Skeletal muscle satellite cell (primary cell): ENCODE results near the gene CLPTM1L.

ENCODE experiments used
- H3K27me3 ChIP-seq: 2 replicates; pipeline ENCODE4 v1.7.0; 2013; ENCODE audit warnings: low read length; ENCODE audit not compliant: control insufficient read depth, insufficient read depth
- H3K36me3 ChIP-seq: 2 replicates; pipeline ENCODE4 v1.7.0; 2013; ENCODE audit warnings: mild to moderate bottlenecking, control low read depth, low read length; ENCODE audit not compliant: insufficient read depth
- H3K4me1 ChIP-seq: 2 replicates; pipeline ENCODE4 v1.7.0; 2013; ENCODE audit warnings: low read length; ENCODE audit not compliant: control insufficient read depth, insufficient read depth
- H3K4me2 ChIP-seq: 2 replicates; pipeline ENCODE4 v1.7.0; 2013; ENCODE audit warnings: mild to moderate bottlenecking, low read length
- H3K4me3 ChIP-seq: 2 replicates; pipeline ENCODE4 v1.7.0; 2013; ENCODE audit warnings: low read length
- H3K9ac ChIP-seq: 2 replicates; pipeline ENCODE4 v1.7.0; 2013; ENCODE audit warnings: mild to moderate bottlenecking, low read depth, low read length, moderate library complexity
- H3K9me3 ChIP-seq: replicated peaks from 2 replicates; pipeline ENCODE4 v1.7.0; 2013; ENCODE audit warnings: mild to moderate bottlenecking, control low read depth, low read length

CLPTM1L gene

DNA sequence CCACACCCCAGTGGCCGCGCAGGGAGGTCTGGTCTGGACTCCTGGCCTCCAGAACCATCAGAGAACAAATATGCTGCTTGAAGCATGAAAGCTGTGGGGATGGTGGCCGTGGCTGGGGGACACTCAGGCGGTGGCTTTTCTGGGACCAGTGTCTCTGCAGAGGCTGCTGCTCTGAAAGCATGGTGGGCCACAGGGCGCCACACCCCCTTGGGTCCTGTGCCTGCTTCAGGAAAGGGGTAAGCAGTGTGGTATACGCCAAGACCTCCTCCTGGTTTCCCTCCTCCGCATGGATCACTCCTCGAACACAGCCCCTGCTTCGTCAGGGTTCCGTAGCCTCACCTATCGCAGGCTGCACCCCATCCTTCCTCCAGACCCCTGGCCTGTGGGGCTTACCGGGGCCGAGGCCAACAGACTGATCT lies 30.3 kb downstream of the CLPTM1L start:
- Histone ChIP-seq H3K4me1 (no peaks in the 10 kb centered on the region), H3K9ac (no peak overlapping the region), H3K36me3 (peaks cover 16% of the 10 kb centered on the region), H3K9me3 (no peaks in the 10 kb centered on the region), H3K4me2 (no peak overlapping the region), H3K27me3 (peaks cover 14% of the 10 kb centered on the region), H3K4me3 (no peak overlapping the region)

DNA sequence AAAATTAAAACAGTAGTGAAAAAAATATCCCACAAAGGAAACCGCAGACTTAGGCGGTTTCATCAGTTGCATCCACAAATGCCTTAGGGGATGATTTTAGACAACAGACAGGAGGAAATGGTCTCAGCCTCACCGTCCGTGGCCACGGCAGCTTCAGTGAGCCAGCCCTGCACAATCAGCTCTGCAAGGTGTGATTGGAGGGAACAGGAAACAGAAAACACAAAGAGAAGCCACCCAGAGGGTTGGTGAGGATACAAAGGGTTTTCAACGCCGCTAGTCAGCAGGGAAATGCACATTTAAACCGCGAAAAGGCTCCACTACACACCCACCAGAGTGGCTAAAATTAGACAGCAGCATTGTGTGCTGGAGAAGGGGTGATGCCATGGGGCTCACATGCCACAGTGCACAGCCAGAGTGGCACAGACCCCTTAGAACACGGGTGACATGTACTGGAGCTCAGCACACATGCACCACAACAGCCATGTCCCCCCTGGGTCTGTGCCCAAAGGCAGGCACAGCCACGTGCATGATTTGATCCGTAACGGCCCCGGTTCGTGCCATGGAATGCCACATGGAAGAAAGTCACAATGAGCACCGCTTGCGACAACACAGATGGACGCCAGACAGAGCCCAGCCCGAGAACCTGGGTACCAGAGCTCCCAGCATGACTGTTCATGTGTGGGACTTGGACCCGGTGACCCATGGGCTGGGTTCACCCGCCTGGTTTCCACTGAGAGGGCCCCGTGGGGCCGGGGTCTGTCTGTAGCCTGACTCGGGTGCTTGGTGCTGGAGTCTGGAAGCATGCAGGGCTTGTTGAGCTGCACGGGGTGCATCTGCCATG lies 31.7 kb downstream of the CLPTM1L start:
- Histone ChIP-seq H3K27me3 (peaks cover 21% of the 10 kb centered on the region), H3K9me3 (no peaks in the 10 kb centered on the region), H3K9ac (no peak overlapping the region), H3K4me2 (no peak overlapping the region), H3K36me3 (peaks cover 5% of the 10 kb centered on the region), H3K4me3 (no peak overlapping the region), H3K4me1 (no peaks in the 10 kb centered on the region)

DNA sequence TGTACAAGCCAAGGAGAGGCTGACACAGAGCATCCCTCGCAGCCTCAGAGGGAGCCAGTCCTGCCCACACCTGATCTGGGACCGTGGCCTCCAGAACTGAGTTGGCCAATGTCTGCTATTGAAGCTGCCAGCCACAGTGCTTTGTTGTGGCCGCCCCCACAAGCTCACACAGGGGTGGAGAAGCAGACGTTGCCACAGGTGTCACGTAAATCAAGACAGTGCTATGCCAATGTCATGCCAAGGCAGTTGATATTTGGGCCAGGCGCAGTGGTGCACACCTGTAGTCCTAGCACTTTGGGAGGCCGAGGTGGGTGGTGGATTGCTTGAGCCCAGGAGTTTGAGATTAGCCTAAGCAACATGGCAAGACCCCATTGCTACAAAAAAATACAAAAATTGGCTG lies 32.7 kb downstream of the CLPTM1L start:
- Histone ChIP-seq H3K36me3 (no peaks in the 10 kb centered on the region), H3K27me3 (peaks cover 21% of the 10 kb centered on the region), H3K4me1 (no peaks in the 10 kb centered on the region)

DNA sequence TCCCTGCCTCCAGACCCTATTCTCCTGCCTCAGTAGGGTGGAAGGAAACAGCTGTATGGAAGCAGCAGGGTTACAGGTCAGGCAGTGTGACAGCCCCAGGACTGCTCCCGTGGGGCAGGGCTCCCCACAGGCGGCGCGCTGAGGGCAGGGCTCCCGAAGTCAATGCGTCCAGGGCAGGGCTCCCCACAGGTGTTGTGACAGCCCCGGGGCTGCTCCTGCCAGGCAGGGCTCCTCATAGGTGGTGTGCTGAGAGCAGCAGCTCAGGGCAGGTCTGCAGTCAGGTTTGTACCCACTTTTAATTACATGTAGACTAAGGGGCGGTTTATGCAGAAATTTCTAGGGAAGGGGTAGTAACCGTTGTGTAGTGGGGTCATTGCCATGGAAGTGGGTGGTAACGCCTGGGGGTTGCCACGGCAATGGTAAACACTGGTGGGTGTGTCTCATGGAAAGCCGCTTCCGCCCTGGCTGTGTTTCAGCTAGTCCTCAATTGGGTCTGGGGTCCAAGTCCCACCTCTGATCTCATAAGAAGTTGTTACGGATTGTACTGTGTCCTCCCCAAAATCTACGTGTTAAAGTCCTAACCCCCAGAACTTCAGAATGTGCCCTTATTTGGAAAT lies 33.4 kb downstream of the CLPTM1L start:
- Histone ChIP-seq H3K27me3 (peaks cover 21% of the 10 kb centered on the region), H3K4me2 (no peak overlapping the region), H3K4me1 (no peaks in the 10 kb centered on the region)

More for the DNA sequence above, 32.7 kb downstream of the CLPTM1L start:
- no peak overlapping the region for H3K9ac ChIP-seq
- H3K9me3 ChIP-seq: no peaks in the 10 kb centered on the region
- H3K4me3 ChIP-seq: no peak overlapping the region
- no peak overlapping the region for H3K4me2 ChIP-seq

DNA sequence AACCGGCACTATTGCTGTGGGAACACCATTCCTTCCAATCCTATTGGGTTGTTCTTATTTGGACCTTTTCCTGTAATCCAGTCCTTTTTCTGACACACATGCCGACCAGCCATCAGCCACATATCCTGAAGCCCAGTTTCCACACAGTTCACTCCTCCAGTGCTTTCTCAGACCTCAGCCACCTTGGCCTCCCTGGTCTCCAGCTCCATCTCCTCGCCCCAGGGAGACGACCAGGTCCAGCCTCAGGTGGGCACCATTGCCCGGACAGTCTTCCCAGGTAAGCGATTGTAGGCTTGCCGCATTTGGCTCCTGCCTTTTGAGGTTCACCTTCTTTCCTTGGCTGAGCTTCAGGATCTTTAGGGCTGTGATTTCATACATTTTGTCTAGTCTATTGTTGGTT lies 34.8 kb downstream of the CLPTM1L start:
- peaks cover 24% of the 10 kb centered on the region for H3K27me3 ChIP-seq

More for the DNA sequence above, 33.4 kb downstream of the CLPTM1L start:
- no peaks in the 10 kb centered on the region for H3K9me3 ChIP-seq
- no peak overlapping the region for H3K4me3 ChIP-seq
- no peak overlapping the region for H3K9ac ChIP-seq
- H3K36me3 ChIP-seq: no peaks in the 10 kb centered on the region

DNA sequence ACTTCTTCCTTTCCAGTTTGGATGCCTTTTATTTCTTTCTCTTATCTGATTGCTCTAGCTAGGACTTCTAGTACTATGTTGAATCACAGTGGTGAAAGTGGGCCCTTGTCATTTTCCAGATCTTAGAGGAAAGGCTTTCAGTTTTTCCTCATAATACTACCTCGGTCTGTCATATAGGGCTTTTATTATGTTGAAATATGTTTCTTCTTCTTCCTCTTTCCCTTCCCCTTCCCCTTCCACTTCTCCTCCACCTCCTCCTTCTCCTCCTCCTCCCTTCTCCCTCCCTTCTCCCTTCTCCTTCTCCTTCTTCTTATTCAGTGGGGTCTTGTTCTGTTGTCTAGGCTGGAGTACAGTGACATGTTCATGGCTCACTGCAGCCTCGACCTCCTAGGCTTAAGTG lies 40.9 kb downstream of the CLPTM1L start:
- Histone ChIP-seq H3K9ac (no peak overlapping the region), H3K4me3 (no peak overlapping the region), H3K9me3 (no peaks in the 10 kb centered on the region), H3K27me3 (peaks cover 21% of the 10 kb centered on the region), H3K36me3 (no peaks in the 10 kb centered on the region), H3K4me2 (no peak overlapping the region), H3K4me1 (no peaks in the 10 kb centered on the region)

More for the DNA sequence above, 34.8 kb downstream of the CLPTM1L start:
- no peak overlapping the region for H3K9ac ChIP-seq
- H3K4me1 ChIP-seq: no peaks in the 10 kb centered on the region
- H3K4me2 ChIP-seq: no peak overlapping the region
- no peak overlapping the region for H3K4me3 ChIP-seq
- no peaks in the 10 kb centered on the region for H3K36me3 ChIP-seq
- no peaks in the 10 kb centered on the region for H3K9me3 ChIP-seq

DNA sequence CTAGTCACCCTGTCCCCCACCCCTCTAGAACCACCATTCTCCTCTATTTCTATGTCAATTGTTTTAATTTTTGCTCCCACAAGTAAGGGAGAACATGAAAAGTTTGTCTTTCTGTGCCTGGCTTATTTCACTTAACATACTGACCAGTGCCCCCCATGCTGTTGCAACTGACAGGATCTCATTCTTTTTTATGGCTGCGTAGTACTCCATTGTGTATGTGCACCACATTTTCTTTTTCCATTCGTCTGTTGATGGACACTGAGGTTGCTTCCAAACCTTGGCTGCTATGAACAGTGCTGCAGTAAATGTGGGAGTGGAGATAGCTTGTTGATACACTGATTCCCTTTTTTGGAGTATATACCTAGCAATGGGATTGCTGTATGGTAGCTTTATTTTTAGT lies 42.6 kb downstream of the CLPTM1L start:
- Histone ChIP-seq H3K36me3 (no peaks in the 10 kb centered on the region), H3K9ac (no peak overlapping the region), H3K4me1 (no peaks in the 10 kb centered on the region), H3K4me2 (no peak overlapping the region), H3K27me3 (peaks cover 19% of the 10 kb centered on the region), H3K4me3 (no peak overlapping the region), H3K9me3 (no peaks in the 10 kb centered on the region)

DNA sequence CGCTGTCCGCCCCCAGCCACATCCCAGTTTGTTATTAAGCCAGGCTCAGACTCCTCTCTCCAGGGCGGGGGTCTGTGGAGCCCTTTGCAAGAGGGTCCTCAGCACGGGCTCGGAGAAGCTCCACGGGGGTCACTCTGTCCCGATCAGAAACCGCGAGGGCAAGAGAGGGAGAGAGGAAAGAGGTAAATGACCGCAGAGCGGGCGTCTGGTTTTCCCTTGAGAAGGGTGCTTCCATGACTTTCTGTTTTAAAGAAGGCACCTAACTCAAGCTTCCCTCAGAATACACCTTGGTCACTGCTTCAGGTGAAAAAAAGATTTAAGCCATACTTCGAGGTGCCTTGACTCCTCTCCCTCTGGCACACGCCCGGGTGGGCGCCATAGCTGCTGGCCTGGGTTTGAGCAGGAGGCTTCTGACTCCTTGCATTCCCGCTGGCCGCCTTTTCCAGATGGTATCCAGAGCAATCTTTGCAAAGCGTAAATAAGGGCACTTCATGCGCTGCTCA lies 44.3 kb downstream of the CLPTM1L start:
- H3K4me3 ChIP-seq: no peak overlapping the region
- H3K4me1 ChIP-seq: no peaks in the 10 kb centered on the region
- peaks cover 30% of the 10 kb centered on the region for H3K27me3 ChIP-seq
- no peak overlapping the region for H3K4me2 ChIP-seq
- H3K9ac ChIP-seq: no peak overlapping the region
- no peaks in the 10 kb centered on the region for H3K9me3 ChIP-seq
- H3K36me3 ChIP-seq: no peaks in the 10 kb centered on the region

DNA sequence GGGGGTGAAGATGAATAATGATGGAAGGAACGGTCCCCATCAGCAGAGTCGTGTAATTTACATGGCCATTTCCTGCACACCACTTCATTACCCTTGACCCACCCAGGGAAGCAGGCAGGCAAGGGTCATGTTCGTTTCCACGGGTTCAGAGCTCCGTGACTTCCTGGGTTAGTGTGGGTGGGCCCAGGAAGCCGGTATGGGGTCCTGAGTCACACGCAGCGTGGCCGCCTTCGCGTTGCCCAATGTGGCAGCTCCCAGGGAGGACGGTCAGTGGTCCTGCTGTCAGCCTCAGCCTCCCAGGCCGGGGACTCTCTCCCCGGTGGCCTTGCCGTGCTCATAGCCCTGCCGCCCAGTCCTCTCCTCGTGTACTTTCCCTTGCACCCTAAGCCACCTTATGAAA lies 44.9 kb downstream of the CLPTM1L start:
- Histone ChIP-seq H3K4me1 (no peaks in the 10 kb centered on the region), H3K9ac (no peak overlapping the region), H3K9me3 (no peaks in the 10 kb centered on the region), H3K4me2 (no peak overlapping the region), H3K4me3 (no peak overlapping the region), H3K36me3 (no peaks in the 10 kb centered on the region), H3K27me3 (peaks cover 35% of the 10 kb centered on the region)

DNA sequence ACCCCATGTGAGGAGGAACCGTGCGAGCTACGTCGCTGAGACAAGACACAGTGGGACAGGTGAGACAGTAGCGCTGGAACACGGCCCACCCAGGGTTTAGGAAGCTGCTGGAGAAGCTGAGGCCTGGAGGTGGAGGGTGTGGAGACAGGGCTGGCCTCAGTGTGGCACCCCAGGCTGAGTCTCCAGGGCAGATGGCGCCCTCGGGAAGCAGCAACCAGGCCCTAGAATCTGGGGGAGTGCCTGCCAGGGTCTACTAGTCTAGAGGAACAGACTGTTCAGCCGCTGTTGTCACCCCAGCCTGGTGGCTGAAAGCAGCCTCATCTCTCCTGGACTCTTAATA lies 45.4 kb downstream of the CLPTM1L start:
- Histone ChIP-seq H3K9me3 (no peaks in the 10 kb centered on the region), H3K9ac (no peak overlapping the region), H3K36me3 (no peaks in the 10 kb centered on the region), H3K4me2 (no peak overlapping the region), H3K4me3 (no peak overlapping the region), H3K4me1 (no peaks in the 10 kb centered on the region), H3K27me3 (peaks cover 35% of the 10 kb centered on the region)

DNA sequence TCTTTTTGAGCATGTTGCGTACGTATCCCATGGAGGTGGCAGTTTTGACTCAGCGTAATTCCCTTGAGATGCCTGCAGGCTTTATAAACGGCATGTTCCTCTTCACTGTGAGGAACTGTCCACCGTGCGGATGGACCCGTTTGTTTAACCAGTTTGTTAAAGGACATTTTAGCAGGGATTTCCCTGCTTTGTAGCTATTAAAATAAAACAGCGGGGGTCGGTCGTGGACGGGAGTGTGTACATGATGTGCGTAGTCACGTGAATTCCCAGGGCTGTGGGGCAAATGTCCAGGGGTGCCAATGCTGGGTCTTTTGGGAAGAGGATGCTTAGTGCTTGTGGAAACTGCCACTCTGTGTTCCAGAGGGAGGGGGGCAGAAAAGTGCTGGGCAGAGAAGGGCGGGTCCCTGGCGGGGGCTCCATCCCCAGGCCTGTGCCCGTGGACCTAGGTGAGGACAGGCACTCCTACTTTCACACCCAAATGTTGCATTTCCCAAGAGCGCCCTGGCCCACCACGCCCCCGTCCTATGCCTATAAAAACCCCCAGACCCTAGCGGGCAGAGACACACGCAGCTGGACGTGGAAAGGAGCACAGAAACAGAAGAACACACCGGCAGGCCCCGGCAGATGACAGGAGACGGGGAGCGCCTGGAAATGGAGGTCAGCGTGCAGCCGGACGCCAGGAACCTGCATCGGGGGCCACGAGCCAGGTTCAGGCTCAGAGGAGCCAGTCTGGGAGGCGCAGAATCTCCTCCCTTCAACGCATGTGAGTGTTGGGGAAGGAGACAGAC lies 46.0 kb downstream of the CLPTM1L start:
- H3K9ac ChIP-seq: no peak overlapping the region
- H3K4me2 ChIP-seq: no peak overlapping the region
- no peaks in the 10 kb centered on the region for H3K36me3 ChIP-seq
- H3K4me3 ChIP-seq: no peak overlapping the region
- H3K4me1 ChIP-seq: no peaks in the 10 kb centered on the region
- H3K27me3 ChIP-seq: peaks cover 35% of the 10 kb centered on the region
- no peaks in the 10 kb centered on the region for H3K9me3 ChIP-seq
